ENCODE measurements around the gene MSMO1. TPM values are rescaled to one million over a fixed set of nuclear protein-coding genes. Genes with fewer than 3 reads are reported as not detected.

Gene MSMO1
- total and polyA plus RNA-seq, 3 donors from 2014 or later: 60.9 to 85.0 (median 77.5) TPM

DNA sequence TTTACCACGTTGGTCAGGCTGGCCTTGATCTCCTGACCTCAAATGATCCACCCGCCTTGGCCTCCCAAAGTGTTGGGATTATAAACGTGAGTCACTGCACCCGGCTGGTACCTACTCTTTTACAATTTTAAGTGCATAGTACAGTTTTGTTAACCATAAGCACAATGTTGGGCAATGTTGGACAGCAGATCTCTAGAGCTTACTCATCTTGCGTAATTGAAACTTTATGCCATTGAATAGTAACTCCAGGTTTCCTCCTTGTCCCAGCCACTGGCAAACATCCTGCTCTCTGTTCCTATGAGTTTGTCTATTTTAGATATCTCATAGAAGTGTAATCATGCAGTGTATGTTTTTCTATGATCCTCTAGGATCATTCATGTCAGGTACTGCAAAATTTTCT, 42.1 kb downstream of the MSMO1 start:
- no peaks in the 10 kb centered on the region for H3K9me3 ChIP-seq
- H3K27me3 ChIP-seq: no peaks in the 10 kb centered on the region
- TF ChIP-seq, protein P1, sequence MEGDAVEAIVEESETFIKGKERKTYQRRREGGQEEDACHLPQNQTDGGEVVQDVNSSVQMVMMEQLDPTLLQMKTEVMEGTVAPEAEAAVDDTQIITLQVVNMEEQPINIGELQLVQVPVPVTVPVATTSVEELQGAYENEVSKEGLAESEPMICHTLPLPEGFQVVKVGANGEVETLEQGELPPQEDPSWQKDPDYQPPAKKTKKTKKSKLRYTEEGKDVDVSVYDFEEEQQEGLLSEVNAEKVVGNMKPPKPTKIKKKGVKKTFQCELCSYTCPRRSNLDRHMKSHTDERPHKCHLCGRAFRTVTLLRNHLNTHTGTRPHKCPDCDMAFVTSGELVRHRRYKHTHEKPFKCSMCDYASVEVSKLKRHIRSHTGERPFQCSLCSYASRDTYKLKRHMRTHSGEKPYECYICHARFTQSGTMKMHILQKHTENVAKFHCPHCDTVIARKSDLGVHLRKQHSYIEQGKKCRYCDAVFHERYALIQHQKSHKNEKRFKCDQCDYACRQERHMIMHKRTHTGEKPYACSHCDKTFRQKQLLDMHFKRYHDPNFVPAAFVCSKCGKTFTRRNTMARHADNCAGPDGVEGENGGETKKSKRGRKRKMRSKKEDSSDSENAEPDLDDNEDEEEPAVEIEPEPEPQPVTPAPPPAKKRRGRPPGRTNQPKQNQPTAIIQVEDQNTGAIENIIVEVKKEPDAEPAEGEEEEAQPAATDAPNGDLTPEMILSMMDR (IDR thresholded peaks at IDR 0.05): no peak
- no peak for TF ChIP-seq POLR2A (IDR thresholded peaks at IDR 0.05)
- H3K4me1 ChIP-seq: no peaks in the 10 kb centered on the region
- DNase-seq: no peak
- H3K4me3 ChIP-seq: no peak overlapping the region
- no peak overlapping the region for H3K27ac ChIP-seq
- intact Hi-C loops (cut with DNase I; ENCODE audit: low total_unique reads): no loop called here
- H3K36me3 ChIP-seq (ENCODE audit: low read depth, missing control alignments): no peaks in the 10 kb centered on the region
- WGBS, 2 donors: 77 to 79% methylated on average over 5 of the region's 5 CpGs

DNA sequence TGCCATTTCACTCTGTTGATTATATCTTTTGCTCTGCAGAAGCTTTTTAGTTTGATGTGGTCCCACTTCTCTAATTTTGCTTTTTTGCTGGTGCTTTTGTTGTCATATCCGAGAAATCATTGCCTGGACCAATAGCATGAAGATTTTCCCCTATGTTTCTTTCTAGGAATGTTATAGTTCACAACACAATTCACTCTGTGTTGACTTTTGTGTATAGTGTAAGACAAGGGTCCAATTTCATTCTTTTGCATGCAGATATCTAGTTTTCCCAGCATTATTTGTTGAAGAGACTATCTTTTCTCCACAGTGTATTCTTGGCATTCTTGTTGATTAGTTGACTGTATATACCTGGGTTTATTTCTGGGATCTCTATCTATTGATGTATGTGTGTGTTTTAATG, 43.1 kb downstream of the MSMO1 start:
- intact Hi-C loops (cut with DNase I; ENCODE audit: low total_unique reads): no loop called here
- no peak for DNase-seq
- H3K27me3 ChIP-seq: no peaks in the 10 kb centered on the region
- WGBS, 2 donors: 88 to 92% methylated on average over 1 of the region's 1 CpG
- H3K4me3 ChIP-seq: no peak overlapping the region
- H3K36me3 ChIP-seq (ENCODE audit: low read depth, missing control alignments): no peaks in the 10 kb centered on the region
- H3K9me3 ChIP-seq: no peaks in the 10 kb centered on the region
- H3K4me1 ChIP-seq: no peaks in the 10 kb centered on the region
- H3K27ac ChIP-seq: no peak overlapping the region
- TF ChIP-seq, protein P1 (IDR thresholded peaks at IDR 0.05): no peak
- TF ChIP-seq POLR2A (IDR thresholded peaks at IDR 0.05): no peak

DNA sequence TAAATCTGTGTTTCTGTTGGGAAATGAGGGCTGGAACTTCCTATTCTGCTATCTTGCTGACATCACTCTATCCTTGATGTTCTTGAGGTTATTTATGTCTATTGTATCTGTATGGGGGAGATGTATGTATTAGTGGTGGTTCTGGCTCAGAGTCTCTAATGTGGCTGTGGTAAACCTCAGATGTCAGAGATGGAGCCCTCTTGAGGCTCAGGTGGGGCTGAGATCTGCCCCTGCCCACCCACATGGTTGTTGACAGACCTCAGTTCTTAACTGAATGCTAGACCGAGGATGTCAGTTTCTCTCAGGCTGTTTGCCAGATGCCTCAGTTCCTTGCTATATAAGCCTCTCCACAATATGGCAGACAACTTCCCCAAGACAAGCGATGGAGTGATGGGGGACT, 48.0 kb downstream of the MSMO1 start:
- Histone ChIP-seq H3K4me3 (no peak overlapping the region), H3K9me3 (no peaks in the 10 kb centered on the region), H3K4me1 (no peaks in the 10 kb centered on the region), H3K27ac (no peak overlapping the region), H3K36me3 (ENCODE audit: low read depth, missing control alignments) (no peaks in the 10 kb centered on the region), H3K27me3 (no peaks in the 10 kb centered on the region)
- TF ChIP-seq, protein P1 (IDR thresholded peaks at IDR 0.05): no peak
- TF ChIP-seq POLR2A (IDR thresholded peaks at IDR 0.05): no peak
- 90 to 92% methylated on average over 2 of the region's 2 CpGs for WGBS, 2 donors
- no peak for DNase-seq
- intact Hi-C loops (cut with DNase I; ENCODE audit: low total_unique reads): no loop called here

GRCh38 chr4:165378398-165378744, 50.9 kb downstream of the MSMO1 start:
- TF ChIP-seq, protein P1 (IDR thresholded peaks at IDR 0.05): no peak
- TF ChIP-seq POLR2A (IDR thresholded peaks at IDR 0.05): no peak
- Histone ChIP-seq H3K36me3 (ENCODE audit: low read depth, missing control alignments) (no peaks in the 10 kb centered on the region), H3K4me3 (peak overlapping the region; percentile 75 to 84), H3K9me3 (no peaks in the 10 kb centered on the region), H3K27ac (peak overlapping the region; percentile 94 to 96), H3K4me1 (peaks cover 3% of the 10 kb centered on the region), H3K27me3 (no peaks in the 10 kb centered on the region)
- intact Hi-C loops (cut with DNase I; ENCODE audit: low total_unique reads): no loop called here
- WGBS, 2 donors: 11 to 14% methylated on average over 1 of the region's 1 CpG
- no peak for DNase-seq
